GM23248 (cell line): ENCODE data around the gene PDE4B. TPM values are rescaled to one million over a fixed set of nuclear protein-coding genes. Genes with fewer than 3 reads are reported as not detected.

ENCODE experiments used
- DNase-seq: peaks from one replicate; pipeline ENCODE4 v3.0.0-alpha.2; 2015
- H2AFZ ChIP-seq: fragments of 200-600 bp; sonication (generic); 2 replicates; pipeline ENCODE4 v1.6.1; 2016; ENCODE audit warnings: antibody characterized with exemption
- H3F3A ChIP-seq: fragments of 200-600 bp; sonication (generic); 2 replicates; pipeline ENCODE4 v1.6.1; 2016; ENCODE audit warnings: mild to moderate bottlenecking, antibody characterized with exemption, mixed run types; ENCODE audit not compliant: insufficient read depth
- H3K27ac ChIP-seq: fragments of 200-600 bp; sonication (generic); 2 replicates; pipeline ENCODE4 v1.5.1; 2016; ENCODE audit warnings: mild to moderate bottlenecking
- H3K27me3 ChIP-seq: fragments of 200-600 bp; sonication (generic); replicated peaks from 2 replicates; pipeline ENCODE4 v1.6.1; 2016; ENCODE audit warnings: mild to moderate bottlenecking; ENCODE audit not compliant: insufficient read depth
- H3K36me3 ChIP-seq: fragments of 200-600 bp; sonication (generic); 2 replicates; pipeline ENCODE4 v1.6.1; 2016; ENCODE audit warnings: low read depth, mild to moderate bottlenecking
- H3K4me1 ChIP-seq: fragments of 200-600 bp; sonication (generic); 2 replicates; pipeline ENCODE4 v1.6.1; 2016; ENCODE audit warnings: mild to moderate bottlenecking; ENCODE audit not compliant: insufficient read depth
- H3K4me2 ChIP-seq: fragments of 200-600 bp; sonication (generic); one replicate; pipeline ENCODE4 v1.6.1; 2016; ENCODE audit warnings: mild to moderate bottlenecking; ENCODE audit not compliant: unreplicated experiment
- H3K4me3 ChIP-seq: fragments of 200-600 bp; sonication (generic); 2 replicates; pipeline ENCODE4 v1.5.1; 2016; ENCODE audit warnings: mild to moderate bottlenecking
- H3K79me2 ChIP-seq: fragments of 200-600 bp; sonication (generic); 2 replicates; pipeline ENCODE4 v1.6.1; 2016; ENCODE audit warnings: mild to moderate bottlenecking; ENCODE audit not compliant: insufficient read depth
- H3K9ac ChIP-seq: fragments of 200-600 bp; sonication (generic); 2 replicates; pipeline ENCODE4 v1.6.1; 2016; ENCODE audit warnings: mild to moderate bottlenecking
- H3K9me2 ChIP-seq: fragments of 200-600 bp; sonication (generic); 2 replicates; pipeline ENCODE4 v1.6.1; 2016; ENCODE audit warnings: mixed run types, mild to moderate bottlenecking, moderate library complexity; ENCODE audit not compliant: insufficient read depth
- H3K9me3 ChIP-seq: fragments of 200-600 bp; sonication (generic); one replicate; pipeline ENCODE4 v1.6.1; 2017; ENCODE audit warnings: low read depth
- H4K20me1 ChIP-seq: fragments of 200-600 bp; sonication (generic); 2 replicates; pipeline ENCODE4 v1.6.0; 2016; ENCODE audit not compliant: insufficient read depth
- EZH2 ChIP-seq: fragments of 200-600 bp; sonication (generic); IDR thresholded peaks from 2 replicates; pipeline ENCODE4 v1.6.1; 2018; ENCODE audit warnings: antibody characterized with exemption, mild to moderate bottlenecking; ENCODE audit not compliant: insufficient read depth, poor library complexity, severe bottlenecking
- EZH2phosphoT487 ChIP-seq: fragments of 200-600 bp; sonication (generic); IDR thresholded peaks from 2 replicates; pipeline ENCODE4 v1.6.1; 2018; ENCODE audit warnings: antibody characterized with exemption, moderate library complexity, mild to moderate bottlenecking, low read depth; ENCODE audit not compliant: insufficient read depth
- WGBS, 2 experiments: methylation state at CpG; one replicate each; pipeline ENCODE4 v1.1.6; 2015 to 2017; ENCODE audit warnings: low lambda C conversion rate in 2 of 2, low coverage in 1 of 2; ENCODE audit errors: missing lambda C conversion rate in 2 of 2; 5-methylcytosine and 5-hydroxymethylcytosine counted together
- in situ Hi-C: fragments of 300-500 bp; cut with MboI; formaldehyde crosslinking; loops from 2 replicates; pipeline ENCODE4 v1.15.0; 2020
- polyA plus RNA-seq: library from polyadenylated mRNA; unstranded; fragments of >200 nt; fragmentation: Nextera tagmentation; extraction: Ambion mirVana; gene quantifications from 2 replicates; pipeline ENCODE4 v1.2.1, GENCODE V29; 2016
- total RNA-seq: library from RNA; depleted of rRNA; stranded (reverse); fragments of >200 nt; shearing (Covaris generic); gene quantifications from 2 replicates; pipeline ENCODE4 v1.2.3, GENCODE V29; 2014

Gene PDE4B
- total and polyA plus RNA-seq, 2 experiments from 2014 or later, result 19.9 to 36.2 TPM

DNA sequence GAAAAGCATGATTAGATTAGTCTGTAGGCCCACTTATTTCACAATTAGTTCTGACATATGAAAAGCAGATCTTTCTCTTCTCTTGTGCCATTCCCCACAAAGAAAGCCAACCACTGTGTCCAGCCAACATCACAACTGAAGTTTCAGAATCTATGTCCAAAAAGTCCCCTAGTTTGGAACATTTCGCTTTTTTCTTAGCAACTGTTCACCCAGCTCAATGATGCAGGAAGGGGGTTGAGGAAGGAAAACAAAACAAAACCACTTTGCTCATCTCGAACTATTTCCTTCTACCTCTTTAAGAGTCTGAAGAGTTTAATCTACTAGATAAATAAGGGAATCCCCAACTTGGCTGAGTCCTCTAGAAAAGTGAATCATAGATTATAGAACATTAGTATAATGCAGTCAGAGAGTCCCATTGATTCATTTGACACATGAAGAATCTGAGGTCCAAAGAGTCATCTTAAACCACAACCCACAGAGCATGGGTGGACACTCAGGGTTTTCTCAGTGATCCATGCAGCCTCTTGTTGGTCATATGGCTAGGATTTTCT is 581.9 kb downstream of the PDE4B start:
- no peaks in the 10 kb centered on the region for H3K9me2 ChIP-seq
- no peaks in the 10 kb centered on the region for H4K20me1 ChIP-seq
- peak overlapping the region; percentile 25 for H3K4me3 ChIP-seq
- peaks cover 22% of the 10 kb centered on the region for H3K36me3 ChIP-seq
- H3K9me3 ChIP-seq, result no peaks in the 10 kb centered on the region
- peak overlapping the region; percentile 60 for H3K4me2 ChIP-seq
- H3K4me1 ChIP-seq, result peaks cover 53% of the 10 kb centered on the region
- in situ Hi-C loops, result no loop called here
- no peak for TF ChIP-seq EZH2phosphoT487
- TF ChIP-seq EZH2, result no peak
- peak; percentile 93 for DNase-seq
- H3K79me2 ChIP-seq, result 0 out of 2 replicates have a peak, but pooled peaks cover 9% of the 10 kb centered on the region
- peak overlapping the region; percentile 35 for H3K27ac ChIP-seq
- H3K27me3 ChIP-seq, result no peaks in the 10 kb centered on the region
- WGBS, 2 experiments, result 0 to 5% methylated on average over 2 of the region's 2 CpGs
- H2AFZ ChIP-seq, result no peak overlapping the region
- H3F3A ChIP-seq, result peaks cover 58% of the 10 kb centered on the region
- H3K9ac ChIP-seq, result peak overlapping the region; percentile 24

DNA sequence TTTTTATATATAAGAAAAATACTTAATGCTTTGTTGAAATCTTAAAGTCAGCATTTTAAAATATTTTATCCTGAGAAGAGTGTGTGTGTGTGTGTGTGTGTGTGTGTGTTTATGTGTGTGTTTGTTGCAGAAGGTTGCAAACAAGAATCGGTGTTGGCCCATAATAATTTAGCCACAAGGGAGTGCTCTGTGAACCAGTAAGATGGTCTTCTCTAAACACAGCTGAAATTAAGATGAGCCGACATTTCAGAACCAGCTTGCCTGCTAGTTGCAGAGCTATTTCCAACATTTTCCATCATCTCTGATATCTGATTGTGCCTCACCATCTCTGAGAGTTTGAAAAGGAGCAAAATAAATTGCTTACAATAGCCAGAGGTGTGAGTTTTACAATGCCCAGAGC is 582.4 kb downstream of the PDE4B start:
- peaks cover 55% of the 10 kb centered on the region for H3F3A ChIP-seq
- TF ChIP-seq EZH2phosphoT487 (no peak), EZH2 (no peak)
- H3K27ac ChIP-seq, result peak overlapping the region; percentile 35
- H3K79me2 ChIP-seq, result 0 out of 2 replicates have a peak, but pooled peaks cover 9% of the 10 kb centered on the region
- WGBS, 2 experiments, result 47 to 55% methylated on average over 2 of the region's 2 CpGs
- H3K4me1 ChIP-seq, result peaks cover 53% of the 10 kb centered on the region
- H3K9me2 ChIP-seq, result no peaks in the 10 kb centered on the region
- no peak overlapping the region for H2AFZ ChIP-seq
- in situ Hi-C loops, result no loop called here
- H3K9ac ChIP-seq, result peak overlapping the region; percentile 18
- no peaks in the 10 kb centered on the region for H3K9me3 ChIP-seq
- H3K4me3 ChIP-seq, result no peak overlapping the region
- peak overlapping the region; percentile 60 for H3K4me2 ChIP-seq
- no peaks in the 10 kb centered on the region for H3K27me3 ChIP-seq
- DNase-seq, result peak; percentile 39
- H4K20me1 ChIP-seq, result no peaks in the 10 kb centered on the region
- H3K36me3 ChIP-seq, result peaks cover 20% of the 10 kb centered on the region

DNA sequence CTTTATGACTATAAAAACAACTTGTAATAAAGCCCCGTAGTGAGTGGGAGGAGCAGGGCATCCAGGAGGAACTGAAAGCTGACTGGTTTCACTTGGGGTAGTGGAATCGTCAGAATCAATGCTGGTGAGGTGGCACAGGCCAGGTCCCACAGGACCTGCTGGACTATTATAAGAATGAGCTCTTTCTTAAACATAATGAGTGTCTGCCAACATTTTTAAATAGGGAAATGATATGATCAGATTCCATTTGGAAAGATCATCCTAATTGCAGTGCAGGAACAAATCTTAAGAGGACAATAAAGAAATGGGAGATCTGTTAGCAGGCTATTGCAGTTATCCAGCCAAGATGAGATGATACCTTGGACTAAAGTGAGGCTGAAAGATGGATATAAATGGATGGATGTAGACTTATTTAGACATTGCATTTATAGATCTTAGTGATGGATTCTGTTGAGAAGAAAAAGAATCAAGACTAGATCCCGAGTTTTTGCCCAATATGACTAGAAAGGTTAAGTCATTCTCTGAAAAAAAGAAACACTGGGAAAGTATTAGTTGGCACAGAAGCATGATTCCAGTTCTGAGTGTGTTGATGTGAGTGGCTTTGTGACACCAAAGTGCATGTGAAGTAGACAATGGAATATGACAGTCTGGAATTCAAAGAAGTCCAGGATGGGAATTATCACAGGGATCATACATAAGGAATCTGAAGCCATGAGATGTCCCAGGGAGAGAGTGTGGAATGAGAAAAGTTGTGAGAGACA is 587.9 kb downstream of the PDE4B start:
- Histone ChIP-seq H3K9me2 (no peaks in the 10 kb centered on the region), H4K20me1 (no peaks in the 10 kb centered on the region), H3K27ac (no peak overlapping the region), H3K9me3 (no peaks in the 10 kb centered on the region), H3K9ac (no peak overlapping the region), H3F3A (peaks cover 5% of the 10 kb centered on the region; the same call in 1 of the 2 replicates), H3K4me2 (peak overlapping the region; percentile 7), H2AFZ (no peak overlapping the region), H3K4me1 (peaks cover 1% of the 10 kb centered on the region), H3K27me3 (no peaks in the 10 kb centered on the region), H3K4me3 (no peak overlapping the region), H3K36me3 (no peaks in the 10 kb centered on the region), H3K79me2 (no peaks in the 10 kb centered on the region)
- TF ChIP-seq EZH2phosphoT487 (no peak), EZH2 (no peak)
- DNase-seq, result peak; percentile 45
- WGBS, 2 experiments, result 67 to 70% methylated on average over 3 of the region's 3 CpGs
- in situ Hi-C loops, result no loop called here

DNA sequence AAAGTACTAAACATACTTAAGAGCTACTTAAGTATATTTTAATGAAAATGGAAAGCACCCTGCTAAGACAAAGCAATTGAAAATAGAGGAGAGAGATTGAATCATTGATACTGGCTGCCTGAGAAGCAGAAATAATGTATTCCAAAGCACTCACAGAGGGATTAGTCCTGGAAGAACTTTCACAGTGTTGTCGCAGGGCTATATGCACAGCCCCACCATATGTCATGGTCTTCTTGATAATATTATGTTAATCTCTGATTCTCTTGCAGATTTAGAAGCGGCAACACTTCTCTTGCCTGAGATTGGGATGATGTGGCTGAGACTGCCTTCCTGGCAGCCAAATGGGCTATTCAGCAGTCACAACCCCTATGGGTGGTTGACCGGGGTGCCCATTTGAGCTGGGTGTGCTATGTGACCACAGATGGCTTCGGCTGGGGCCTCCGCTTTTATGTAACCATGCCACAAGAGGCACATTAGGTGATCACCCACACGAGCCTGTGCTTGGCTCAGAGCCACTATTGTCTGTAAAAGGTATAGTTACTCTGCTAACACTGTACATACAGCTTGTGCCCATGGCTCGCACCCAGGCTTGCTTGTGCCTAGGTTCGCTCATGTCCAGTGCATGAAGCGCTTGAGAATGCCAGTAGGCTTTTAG is 589.1 kb downstream of the PDE4B start:
- H3K4me2 ChIP-seq, result no peak overlapping the region
- TF ChIP-seq EZH2phosphoT487, result no peak
- TF ChIP-seq EZH2, result no peak
- no peaks in the 10 kb centered on the region for H3K9me3 ChIP-seq
- in situ Hi-C loops, result no loop called here
- no peaks in the 10 kb centered on the region for H4K20me1 ChIP-seq
- H3K4me1 ChIP-seq, result no peaks in the 10 kb centered on the region
- no peak overlapping the region for H3K4me3 ChIP-seq
- no peak overlapping the region for H3K27ac ChIP-seq
- H3K9ac ChIP-seq, result no peak overlapping the region
- no peaks in the 10 kb centered on the region for H3K36me3 ChIP-seq
- H3K79me2 ChIP-seq, result no peaks in the 10 kb centered on the region
- H3K9me2 ChIP-seq, result no peaks in the 10 kb centered on the region
- 91 to 95% methylated on average over 9 of the region's 9 CpGs for WGBS, 2 experiments
- no peaks in the 10 kb centered on the region for H3K27me3 ChIP-seq
- no peaks in the 10 kb centered on the region for H3F3A ChIP-seq
- no peak for DNase-seq
- H2AFZ ChIP-seq, result no peak overlapping the region
